ENCODE results near the gene LRRFIP2.
"Not testable (repeated sequence)": the region's sequence is repeated elsewhere in the genome, so short reads cannot be mapped to it uniquely, and the experiment has no call there.

The LRRFIP2 gene, protein sequence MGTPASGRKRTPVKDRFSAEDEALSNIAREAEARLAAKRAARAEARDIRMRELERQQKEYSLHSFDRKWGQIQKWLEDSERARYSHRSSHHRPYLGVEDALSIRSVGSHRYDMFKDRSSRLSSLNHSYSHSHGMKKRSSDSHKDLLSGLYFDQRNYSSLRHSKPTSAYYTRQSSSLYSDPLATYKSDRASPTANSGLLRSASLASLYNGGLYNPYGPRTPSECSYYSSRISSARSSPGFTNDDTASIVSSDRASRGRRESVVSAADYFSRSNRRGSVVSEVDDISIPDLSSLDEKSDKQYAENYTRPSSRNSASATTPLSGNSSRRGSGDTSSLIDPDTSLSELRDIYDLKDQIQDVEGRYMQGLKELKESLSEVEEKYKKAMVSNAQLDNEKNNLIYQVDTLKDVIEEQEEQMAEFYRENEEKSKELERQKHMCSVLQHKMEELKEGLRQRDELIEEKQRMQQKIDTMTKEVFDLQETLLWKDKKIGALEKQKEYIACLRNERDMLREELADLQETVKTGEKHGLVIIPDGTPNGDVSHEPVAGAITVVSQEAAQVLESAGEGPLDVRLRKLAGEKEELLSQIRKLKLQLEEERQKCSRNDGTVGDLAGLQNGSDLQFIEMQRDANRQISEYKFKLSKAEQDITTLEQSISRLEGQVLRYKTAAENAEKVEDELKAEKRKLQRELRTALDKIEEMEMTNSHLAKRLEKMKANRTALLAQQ

DNA sequence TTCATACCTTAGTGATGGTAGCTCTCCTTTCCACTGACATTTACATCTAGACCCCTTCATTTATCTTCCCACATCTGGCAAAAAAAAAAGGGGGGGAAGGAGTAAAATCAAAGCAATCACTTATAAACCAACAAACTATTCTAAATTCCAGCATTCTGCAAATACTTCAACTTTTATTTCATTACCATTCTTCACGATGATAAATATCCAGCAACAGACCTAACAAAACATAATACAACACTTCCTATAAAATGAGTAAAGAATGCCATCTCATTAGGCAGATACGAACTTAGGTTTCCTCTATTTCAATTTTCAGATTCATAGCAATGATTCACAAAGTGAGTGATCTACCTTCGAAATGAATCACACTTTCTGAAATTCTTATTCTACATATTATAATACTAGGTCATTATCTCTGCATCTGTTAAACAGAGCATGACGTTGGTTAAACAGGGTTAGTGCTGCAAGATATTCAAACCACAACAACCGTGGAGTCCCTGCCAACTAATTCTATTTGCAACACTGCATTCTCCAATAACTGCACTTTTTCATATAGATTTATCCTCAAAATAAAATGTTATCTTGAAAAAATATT is at the start of gene LRRFIP2:
TSS of gene LRRFIP2 (minus strand) at position 51 of the 595 bp plus-strand sequence. CDS start 25,599 bp downstream, outside the sequence.
- DNase-seq, result no peak

- no peak for DNase-seq
These were observed 49.2 kb upstream of the LRRFIP2 start for GRCh38 chr3:37223576-37223975.

DNA sequence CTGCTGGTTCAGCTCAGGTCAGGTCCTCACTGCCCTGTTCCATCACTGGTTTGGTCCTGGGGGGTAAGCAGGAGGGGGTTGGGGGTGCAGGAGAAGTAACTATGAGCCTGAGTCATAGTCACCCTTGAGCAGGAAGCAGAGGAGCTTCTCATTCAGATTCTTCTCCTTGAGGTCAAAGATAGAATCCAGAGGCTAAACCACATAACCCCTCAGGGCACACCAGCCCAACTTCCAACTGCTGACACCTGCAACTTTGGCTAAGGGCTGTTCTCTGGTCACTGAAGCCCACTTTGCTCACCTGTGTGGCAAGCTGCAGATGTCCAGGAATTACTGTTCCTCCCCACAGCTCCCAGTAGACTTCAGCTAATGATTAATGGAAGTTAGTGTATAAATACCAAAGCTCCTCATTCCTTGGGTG is 48.8 kb upstream of the LRRFIP2 start:
- DNase-seq, result no peak

GRCh38 chr3:37222542-37222941 is 48.2 kb upstream of the LRRFIP2 start:
- DNase-seq, result not testable (repeated sequence)

DNA sequence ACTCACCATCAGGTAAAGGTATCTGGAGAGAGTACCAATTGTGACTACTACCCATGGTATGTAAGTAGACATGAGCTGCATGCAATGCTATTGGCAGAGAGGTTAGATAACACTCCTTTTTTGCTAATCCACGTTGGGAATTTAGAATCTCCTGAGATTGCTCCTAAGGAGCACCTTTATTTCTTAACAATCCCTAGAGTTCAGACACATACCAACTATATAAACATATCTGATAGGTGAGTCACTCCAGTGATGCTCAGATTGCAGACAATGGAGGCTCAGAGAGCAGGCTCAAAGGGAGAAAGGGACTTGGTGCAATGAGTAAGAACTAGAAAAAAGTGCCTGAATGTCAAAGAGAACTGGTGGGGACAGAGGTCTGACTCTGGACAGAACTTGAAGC is 47.0 kb upstream of the LRRFIP2 start:
- DNase-seq, result no peak

GRCh38 chr3:37219266-37219665 is 44.9 kb upstream of the LRRFIP2 start:
- no peak for DNase-seq

GRCh38 chr3:37218206-37218605 is 43.8 kb upstream of the LRRFIP2 start:
- DNase-seq, result no peak

- no peak for DNase-seq
These were observed 42.9 kb upstream of the LRRFIP2 start for GRCh38 chr3:37217098-37217849.

DNA sequence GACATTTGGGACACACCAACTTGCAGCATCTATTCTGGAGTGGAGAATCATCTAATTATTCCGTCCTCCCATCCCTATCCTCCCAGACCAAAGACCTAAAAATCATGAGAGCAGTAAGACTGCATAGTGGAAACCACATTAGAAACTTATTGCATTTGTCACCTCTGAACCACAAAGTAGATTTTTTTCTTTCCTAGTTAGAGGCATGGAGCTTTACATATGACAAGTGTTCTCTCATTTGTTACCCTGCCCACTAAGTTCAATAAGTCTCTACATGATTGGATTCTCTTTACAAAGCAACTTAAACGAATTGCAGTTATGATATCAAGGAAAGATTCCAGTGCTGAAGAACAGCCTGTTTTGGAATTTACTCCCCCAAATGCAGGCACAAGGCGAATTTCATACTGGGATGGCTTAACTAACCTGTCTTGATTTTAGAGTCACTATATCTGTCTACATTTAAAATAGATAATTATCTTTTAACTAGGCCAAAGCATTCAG is 42.3 kb upstream of the LRRFIP2 start:
- no peak for DNase-seq

GRCh38 chr3:37214076-37214475 is 39.7 kb upstream of the LRRFIP2 start:
- no peak for DNase-seq

DNA sequence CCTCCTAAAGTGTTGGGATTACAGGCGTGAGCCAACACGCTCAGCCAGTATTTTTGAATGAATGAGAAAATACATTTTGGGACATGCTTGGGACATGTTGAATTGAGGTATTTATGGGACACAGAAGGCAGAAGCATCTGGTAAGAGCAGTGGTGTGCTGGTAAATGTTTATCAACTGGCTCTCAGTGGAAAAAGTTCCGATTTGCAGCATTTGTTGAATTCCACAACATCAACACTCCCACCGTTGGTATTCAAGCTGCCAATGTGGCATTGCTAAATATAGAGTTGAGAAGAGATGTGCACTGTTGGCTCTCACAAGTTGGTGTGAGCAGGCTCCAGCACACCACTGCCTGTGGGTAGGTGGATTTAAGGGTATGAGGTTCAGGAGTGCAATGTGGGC is 35.8 kb upstream of the LRRFIP2 start:
- no peak for DNase-seq

GRCh38 chr3:37208576-37208975 is 34.2 kb upstream of the LRRFIP2 start:
- DNase-seq, result not testable (repeated sequence)

GRCh38 chr3:37208008-37208407 is 33.6 kb upstream of the LRRFIP2 start:
- not testable (repeated sequence) for DNase-seq

DNA sequence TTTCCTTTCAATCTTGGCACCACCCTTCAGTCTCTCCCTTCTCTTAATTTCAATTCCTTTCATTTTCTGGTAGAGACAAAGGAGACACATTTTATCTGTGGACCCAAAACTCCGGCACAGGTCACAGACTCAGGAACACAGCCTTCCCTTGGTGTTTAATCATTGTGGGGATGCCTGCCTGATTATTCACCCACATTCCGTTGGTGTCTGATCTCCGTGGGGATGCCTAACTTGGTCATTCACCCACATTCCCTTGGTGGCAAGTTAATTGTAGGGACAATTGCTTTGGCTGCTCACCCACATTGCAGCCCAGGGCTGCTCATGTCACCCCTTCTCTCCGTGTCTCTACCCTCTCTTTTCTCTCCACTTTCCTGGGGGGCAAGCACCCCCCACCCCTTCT is 31.7 kb upstream of the LRRFIP2 start:
- DNase-seq, result not testable (repeated sequence)

GRCh38 chr3:37204314-37204713 is 29.9 kb upstream of the LRRFIP2 start:
- no peak for DNase-seq

DNA sequence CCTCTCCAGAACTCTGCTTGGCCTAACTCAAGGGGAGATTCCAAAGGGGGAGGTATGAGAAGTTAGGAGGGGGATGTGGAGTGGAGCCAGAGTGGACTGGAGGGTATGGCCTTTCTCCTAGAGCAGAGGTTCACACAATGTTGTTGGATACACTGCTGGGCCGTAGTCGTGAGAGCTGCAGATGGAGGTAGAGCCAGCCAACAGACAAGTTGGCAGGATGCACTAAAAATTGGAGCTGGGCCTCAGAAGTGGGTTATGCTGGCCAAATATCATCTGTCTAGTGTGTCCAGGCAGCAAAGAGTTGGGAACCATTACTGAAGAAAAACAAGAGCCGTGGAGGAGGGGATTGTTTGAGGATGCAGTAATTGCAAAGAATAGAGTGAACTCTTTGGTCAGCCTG is 27.7 kb upstream of the LRRFIP2 start:
- DNase-seq, result no peak

- DNase-seq, result no peak
These were observed 25.8 kb upstream of the LRRFIP2 start for GRCh38 chr3:37200141-37200540.

- no peak for DNase-seq
These were observed 24.6 kb upstream of the LRRFIP2 start for GRCh38 chr3:37198996-37199395.

- DNase-seq, result no peak
These were observed 24.2 kb upstream of the LRRFIP2 start for GRCh38 chr3:37198547-37198946.

GRCh38 chr3:37197810-37198371 is 23.5 kb upstream of the LRRFIP2 start:
- no peak for DNase-seq

GRCh38 chr3:37194533-37194932 is 20.2 kb upstream of the LRRFIP2 start:
- DNase-seq, result no peak

GRCh38 chr3:37190667-37191066 is 16.3 kb upstream of the LRRFIP2 start:
- no peak for DNase-seq

DNA sequence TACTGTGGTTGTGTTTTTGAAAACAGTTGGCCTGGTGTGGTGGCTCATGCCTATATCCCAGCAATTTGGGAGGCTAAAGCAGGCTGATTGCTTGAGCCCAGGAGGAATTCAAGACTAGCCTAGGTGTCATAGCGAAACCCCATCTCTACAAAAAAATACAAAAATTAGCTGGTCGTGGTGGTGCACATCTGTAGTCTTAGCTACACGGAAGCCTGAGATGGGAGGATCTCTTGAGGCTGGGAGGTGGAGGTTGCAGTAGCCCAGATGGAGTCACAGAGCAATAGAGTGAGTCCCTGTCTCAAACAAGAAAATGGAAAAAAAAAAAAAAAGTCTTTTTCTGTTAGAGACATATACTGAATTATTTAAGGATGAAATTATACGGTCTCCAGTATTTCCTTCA is 14.7 kb upstream of the LRRFIP2 start:
- DNase-seq, result no peak
